ENCODE measurements around the gene TFRC. TPM values are rescaled to one million over a fixed set of nuclear protein-coding genes. Genes with fewer than 3 reads are reported as not detected.

Gene TFRC
- total RNA-seq, 1 experiment from 2014 or later = 261 TPM

GRCh38 chr3:196122021-196122687 is 40.3 kb upstream of the TFRC start:
- H3K9ac ChIP-seq (ENCODE audit: low read length) = no peak overlapping the region
- no peaks in the 10 kb centered on the region for H3K9me2 ChIP-seq (ENCODE audit: insufficient read depth)
- no peaks in the 10 kb centered on the region for H3K36me3 ChIP-seq (ENCODE audit: control insufficient read depth in 1 of 2, insufficient read depth in 2 of 2, low read length in 2 of 2)
- CTCF ChIA-PET = no interaction called here
- H3K79me2 ChIP-seq (ENCODE audit: insufficient read depth, low read length) = no peaks in the 10 kb centered on the region
- H3K27ac ChIP-seq (ENCODE audit: low read depth, low read length) = no peak overlapping the region
- no peak for TF ChIP-seq SIN3A (IDR thresholded peaks at IDR 0.05; ENCODE audit: low read depth)
- no peak for TF ChIP-seq SP1 (IDR thresholded peaks at IDR 0.05; ENCODE audit: low read depth)
- TF ChIP-seq CEBPB (IDR thresholded peaks at IDR 0.05; ENCODE audit: low read depth) = peak; percentile 53; the same call in 1 of the 2 replicates
- TF ChIP-seq POLR2A (IDR thresholded peaks at IDR 0.05; ENCODE audit: borderline replicate concordance, extremely low read depth, insufficient read depth, insufficient read length) = no peak
- no peak for TF ChIP-seq RAD21 (IDR thresholded peaks at IDR 0.05; ENCODE audit: low read depth)
- no peak for TF ChIP-seq ZBTB33 (IDR thresholded peaks at IDR 0.05; ENCODE audit: extremely low read depth, insufficient replicate concordance, low read length)
- H4K20me1 ChIP-seq (ENCODE audit: insufficient read depth) = no peaks in the 10 kb centered on the region
- no peaks in the 10 kb centered on the region for H3K4me1 ChIP-seq (ENCODE audit: control insufficient read depth in 1 of 2, insufficient read depth in 2 of 2, low read length in 2 of 2)
- H3K4me3 ChIP-seq (replicated peaks in 1 of 2; ENCODE audit: low read depth in 1 of 2, low read length in 2 of 2) = no peak overlapping the region
- POLR2A ChIA-PET = no interaction called here
- ATAC-seq (no peak), DNase-seq (ENCODE audit: low read depth, low spot score) (no peak)
- H3K4me2 ChIP-seq (ENCODE audit: low read length) = no peak overlapping the region
- no peak overlapping the region for H2AFZ ChIP-seq (ENCODE audit: low read depth, low read length, poor library complexity, severe bottlenecking)
- BruUV-seq (replicated peaks) = no TSS peak
- intact Hi-C loops (cut with micrococcal nuclease) = no loop called here
- H3K27me3 ChIP-seq (ENCODE audit: insufficient read depth, low read length) = no peaks in the 10 kb centered on the region
- H3K9me3 ChIP-seq (ENCODE audit: control insufficient read depth in 1 of 2, insufficient read depth in 1 of 2, low read depth in 1 of 2, low read length in 2 of 2) = no peaks in the 10 kb centered on the region
- RAD21 ChIA-PET (ENCODE audit: low non-redundant PET in 1 of 2, low total read pairs in 2 of 2, uncharacterized antibody in 2 of 2, unreplicated experiment in 2 of 2) = no interaction called here

GRCh38 chr3:196121066-196121465 is 39.2 kb upstream of the TFRC start:
- no peak for ATAC-seq
- RAD21 ChIA-PET (ENCODE audit: low non-redundant PET in 1 of 2, low total read pairs in 2 of 2, uncharacterized antibody in 2 of 2, unreplicated experiment in 2 of 2) = no interaction called here
- TF ChIP-seq CBX3 (IDR thresholded peaks at IDR 0.05; ENCODE audit: low read depth) = no peak
- TF ChIP-seq EZH2phosphoT487 (IDR thresholded peaks at IDR 0.05; ENCODE audit: borderline replicate concordance) = no peak
- TF ChIP-seq SP1 (IDR thresholded peaks at IDR 0.05; ENCODE audit: low read depth) = no peak
- TF ChIP-seq POLR2AphosphoS5 (IDR thresholded peaks at IDR 0.05; ENCODE audit: low read depth, low read length) = no peak
- TF ChIP-seq ZNF274 (IDR thresholded peaks at IDR 0.05; ENCODE audit: low read depth, low read length) = no peak
- TF ChIP-seq CEBPB (IDR thresholded peaks at IDR 0.05; ENCODE audit: low read depth) = no peak
- TF ChIP-seq FOSL1 (IDR thresholded peaks at IDR 0.05; ENCODE audit: low read depth) = no peak
- no peak for TF ChIP-seq RAD21 (IDR thresholded peaks at IDR 0.05; ENCODE audit: low read depth)
- Histone ChIP-seq H3K9ac (ENCODE audit: low read length) (no peak overlapping the region), H3K4me2 (ENCODE audit: low read length) (no peak overlapping the region), H3K27me3 (ENCODE audit: insufficient read depth, low read length) (no peaks in the 10 kb centered on the region), H3K4me1 (ENCODE audit: control insufficient read depth in 1 of 2, insufficient read depth in 2 of 2, low read length in 2 of 2) (no peaks in the 10 kb centered on the region), H3K36me3 (ENCODE audit: control insufficient read depth in 1 of 2, insufficient read depth in 2 of 2, low read length in 2 of 2) (no peaks in the 10 kb centered on the region), H3K9me3 (ENCODE audit: control insufficient read depth in 1 of 2, insufficient read depth in 1 of 2, low read depth in 1 of 2, low read length in 2 of 2) (no peaks in the 10 kb centered on the region), H3K27ac (ENCODE audit: low read depth, low read length) (no peak overlapping the region), H2AFZ (ENCODE audit: low read depth, low read length, poor library complexity, severe bottlenecking) (no peak overlapping the region), H3K4me3 (replicated peaks in 1 of 2; ENCODE audit: low read depth in 1 of 2, low read length in 2 of 2) (no peak overlapping the region), H4K20me1 (ENCODE audit: insufficient read depth) (no peaks in the 10 kb centered on the region), H3K79me2 (ENCODE audit: insufficient read depth, low read length) (no peaks in the 10 kb centered on the region), H3K9me2 (ENCODE audit: insufficient read depth) (no peaks in the 10 kb centered on the region)
- intact Hi-C loops (cut with micrococcal nuclease) = no loop called here
- BruUV-seq (replicated peaks) = no TSS peak
- CTCF ChIA-PET = no interaction called here
- POLR2A ChIA-PET = no interaction called here
- DNase-seq (ENCODE audit: low read depth, low spot score) = no peak
